Hematopoietic multipotent progenitor cell treated with erythropoietin and hydrocortisone succinate and interleukin-3 and kit ligand, for 6 days (in vitro differentiated cells): Measurements from ENCODE around the gene AMT.

Experiments used
- DNase-seq: peaks from one replicate; pipeline ENCODE4 v3.0.0-alpha.2; 2015

AMT gene

GRCh38 chr3:49387721-49388120 is 34.6 kb downstream of the AMT start:
- no peak for DNase-seq

- DNase-seq, result peak; percentile 29
Observed at GRCh38 chr3:49386056-49386756, 36.1 kb downstream of the AMT start.

- no peak for DNase-seq
Observed at GRCh38 chr3:49385617-49386016, 36.7 kb downstream of the AMT start.

GRCh38 chr3:49383387-49383786 is 38.9 kb downstream of the AMT start:
- DNase-seq, result no peak

DNA sequence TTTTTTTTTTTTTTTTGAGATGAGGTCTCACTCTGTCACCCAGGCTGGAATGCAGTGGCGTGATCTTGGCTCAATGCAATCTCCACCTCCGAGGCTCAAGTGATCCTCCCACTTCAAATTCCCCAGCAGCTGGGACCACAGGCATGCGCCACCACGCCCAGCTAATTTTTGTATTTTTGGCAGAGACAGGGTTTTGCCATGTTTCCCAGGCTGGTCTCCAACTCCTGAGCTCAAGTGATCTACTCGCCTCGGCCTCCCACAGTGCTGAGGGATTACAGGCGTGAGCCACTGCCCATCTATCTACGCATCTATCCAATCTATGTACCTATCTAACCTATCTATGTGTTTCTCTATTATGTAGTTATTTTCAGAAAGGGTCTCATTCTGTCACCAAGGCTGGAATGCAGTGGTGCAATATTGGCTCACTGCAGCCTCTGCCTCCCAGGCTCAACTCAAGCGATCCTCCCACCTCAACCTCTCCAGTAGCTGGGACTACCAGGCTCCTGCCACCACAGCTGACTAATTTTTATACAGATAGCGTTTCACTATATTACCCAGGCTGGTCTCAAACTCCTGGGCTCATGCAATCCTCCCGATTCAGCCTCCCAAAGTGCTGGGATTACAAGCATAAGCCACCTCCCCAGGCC is 43.9 kb downstream of the AMT start:
- DNase-seq, result no peak

DNA sequence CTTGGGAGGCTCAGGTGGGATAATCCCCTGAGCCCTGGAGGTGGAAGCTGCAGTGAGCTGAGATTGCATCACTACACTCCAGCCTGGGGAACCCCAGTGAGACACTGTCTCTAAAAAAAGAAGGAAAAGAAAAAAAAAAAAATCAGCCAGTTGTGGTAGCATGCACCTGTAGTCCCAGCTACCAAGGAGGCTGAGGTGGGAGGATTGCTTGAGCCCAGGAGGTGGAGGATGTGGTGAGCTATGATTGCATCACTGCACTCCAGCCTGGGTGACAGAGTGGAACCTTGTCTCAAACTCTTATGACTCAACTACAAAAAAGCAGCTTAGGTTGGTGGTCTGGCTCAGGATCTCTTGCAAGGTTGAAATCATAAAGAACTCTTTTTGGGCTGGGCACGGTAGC is 44.8 kb downstream of the AMT start:
- DNase-seq, result no peak

- no peak for DNase-seq
Observed at GRCh38 chr3:49371946-49372345, 50.3 kb downstream of the AMT start.

- DNase-seq, result no peak
Observed at GRCh38 chr3:49370585-49371290, 51.5 kb downstream of the AMT start.
